HepG2 (cell line): ENCODE results near the gene MSMP. TPM values are rescaled to one million over a fixed set of nuclear protein-coding genes. Genes with fewer than 3 reads are reported as not detected.

Source experiments
- BORCS8-MEF2B ChIP-seq: sonication (generic); formaldehyde crosslinking; IDR thresholded peaks from 2 replicates; pipeline ENCODE4 v1.8.0; 2022; ENCODE audit warnings: mild to moderate bottlenecking, missing genetic modification reagents
- GABPA ChIP-seq, 2 experiments: IDR thresholded peaks; 2 replicates each; pipeline ENCODE4 v1.6.1; 2011 to 2016; ENCODE audit warnings: low read depth in 2 of 2, low read length in 1 of 2, missing biosample characterization in 1 of 2, missing genetic modification characterization in 1 of 2
- GMEB2 ChIP-seq: IDR thresholded peaks from 2 replicates; pipeline ENCODE4 v1.6.1; 2016; ENCODE audit warnings: missing biosample characterization, missing genetic modification reagents, low read depth
- HOMEZ ChIP-seq: IDR thresholded peaks from 2 replicates; pipeline ENCODE4 v1.6.1; 2016; ENCODE audit warnings: low read depth
- MED8 ChIP-seq: sonication (generic); formaldehyde crosslinking; IDR thresholded peaks from 2 replicates; pipeline ENCODE4 v1.8.1; 2023; ENCODE audit warnings: mild to moderate bottlenecking, missing genetic modification reagents; ENCODE audit not compliant: insufficient replicate concordance
- PRDM10 ChIP-seq: sonication (generic); formaldehyde crosslinking; IDR thresholded peaks from 2 replicates; pipeline ENCODE4 v1.4.0; 2020; ENCODE audit warnings: low read depth, missing genetic modification reagents
- RAD21 ChIP-seq: fragments of 450-650 bp; formaldehyde crosslinking; IDR thresholded peaks from 2 replicates; pipeline ENCODE4 v1.5.0; 2020; ENCODE audit warnings: mild to moderate bottlenecking
- SP1 ChIP-seq, 2 experiments: fragments of 450-650 bp in 1 of 2; sonication (generic) in 1 of 2; formaldehyde crosslinking in 1 of 2; IDR thresholded peaks; 2 replicates each; pipeline versions ENCODE4 v1.4.0 to v1.6.1; 2016 to 2020; ENCODE audit warnings: missing genetic modification reagents in 1 of 2
- ZBTB8A ChIP-seq: sonication (generic); formaldehyde crosslinking; IDR thresholded peaks from 2 replicates; pipeline ENCODE4 v1.4.0; 2020; ENCODE audit warnings: mild to moderate bottlenecking, low read depth, missing genetic modification reagents, borderline replicate concordance
- ZFP36L1 ChIP-seq: sonication (generic); formaldehyde crosslinking; IDR thresholded peaks from 2 replicates; pipeline ENCODE4 v1.8.0; 2022; ENCODE audit warnings: mild to moderate bottlenecking, missing genetic modification reagents, moderate library complexity
- ZNF432 ChIP-seq: sonication (generic); formaldehyde crosslinking; IDR thresholded peaks from 2 replicates; pipeline ENCODE4 v1.5.0; 2020; ENCODE audit warnings: missing genetic modification reagents, mild to moderate bottlenecking, borderline replicate concordance
- ZNF44 ChIP-seq: sonication (generic); formaldehyde crosslinking; IDR thresholded peaks from 2 replicates; pipeline ENCODE4 v1.5.1; 2020; ENCODE audit warnings: mild to moderate bottlenecking, missing genetic modification reagents
- ZNF660 ChIP-seq: sonication (generic); formaldehyde crosslinking; IDR thresholded peaks from 2 replicates; pipeline ENCODE4 v1.5.1; 2020; ENCODE audit warnings: mild to moderate bottlenecking, low read depth, missing genetic modification reagents, borderline replicate concordance
- polyA plus RNA-seq, 8 experiments: library from polyadenylated mRNA; depleted of rRNA in 3 of 8; stranded (reverse) in 7 of 8; unstranded in 1 of 8; fragments of >200 nt; fragmentation: Illumina TruSeq in 4 of 8; extraction: Trizol in 4 of 8; gene quantifications; 2 replicates each; pipeline versions ENCODE4 v1.2.1 to v1.2.3, GENCODE V29; 2011 to 2016; ENCODE audit warnings: low read depth in 4 of 8, missing spikeins in 1 of 8, mixed read lengths in 1 of 8; ENCODE audit not compliant: insufficient read depth in 1 of 8
- total RNA-seq, 5 experiments: library from RNA; depleted of rRNA; stranded (reverse); fragments of >200 nt; fragmentation: Illumina TruSeq; extraction: Trizol; gene quantifications; 2 replicates each; pipeline ENCODE4 v1.2.3, GENCODE V29; 2016; ENCODE audit warnings: low read depth in 1 of 5
- TF ChIP-seq, protein P1 (sequence below): sonication (generic); formaldehyde crosslinking; IDR thresholded peaks from 2 replicates; pipeline ENCODE4 v1.5.0; 2020; ENCODE audit warnings: mild to moderate bottlenecking, missing genetic modification reagents
- TF ChIP-seq, protein P2 (sequence below): sonication (generic); formaldehyde crosslinking; IDR thresholded peaks from 2 replicates; pipeline ENCODE4 v1.8.0; 2022; ENCODE audit warnings: missing genetic modification reagents, mild to moderate bottlenecking, moderate library complexity, borderline replicate concordance

Gene MSMP
- total and polyA plus RNA-seq, 2 of the 13 experiments (the other 11 are each of a cell fraction or from before 2014, with no cell fraction given) = 0.24 to 0.46 TPM

DNA sequence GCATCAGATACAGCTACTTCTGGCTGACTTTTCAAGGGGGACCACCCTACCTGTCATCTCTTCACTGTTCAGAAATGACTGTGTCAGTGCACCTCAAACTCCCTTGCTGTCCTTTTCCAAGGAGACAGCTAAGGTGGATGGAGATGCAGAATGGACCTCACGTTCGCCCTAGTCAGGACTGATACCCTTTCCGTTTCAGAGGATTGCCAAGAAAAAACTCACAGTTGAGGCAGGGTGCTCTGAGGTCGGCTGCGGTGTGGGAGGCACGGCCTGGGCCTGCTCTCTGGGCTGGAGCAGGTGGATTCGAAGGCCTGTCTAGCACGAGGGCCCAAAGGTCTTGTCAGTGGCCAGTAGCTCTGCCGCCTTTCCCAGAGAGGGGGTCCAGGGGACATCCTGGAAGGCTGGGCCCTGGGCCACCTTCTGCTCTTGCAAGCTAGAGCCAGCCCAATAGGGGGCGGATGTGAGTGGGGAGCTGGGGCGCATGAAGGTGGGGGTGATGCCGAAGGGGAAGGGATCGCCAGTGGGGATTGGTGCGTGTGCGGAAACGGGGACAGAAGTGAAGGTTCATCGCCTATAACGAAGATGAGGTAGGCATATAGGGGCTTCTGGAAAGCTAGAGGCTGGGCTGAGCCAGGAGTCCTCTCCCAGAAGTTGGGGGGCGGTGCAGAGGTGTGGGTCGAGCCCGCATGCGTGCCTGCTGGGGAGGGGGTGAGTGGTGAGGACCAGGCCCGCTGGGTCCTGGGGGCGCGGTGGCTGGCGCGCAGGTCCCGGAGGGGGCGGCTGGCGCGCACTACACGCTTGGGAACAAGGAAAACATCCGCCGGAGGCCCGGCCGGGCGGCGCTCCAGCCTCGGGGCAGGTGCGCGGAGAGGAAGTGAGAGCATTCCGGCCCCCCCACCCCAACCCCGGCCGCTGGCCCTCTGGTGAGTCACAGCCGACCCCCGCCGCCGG, 2.5 kb upstream of the MSMP start (continued):
- TF ChIP-seq RAD21 (0 out of 2 replicates have a peak, but pooled peaks have one; percentile 18), GMEB2 (CRISPR knock-in tag) (no peak), ZNF44 (CRISPR knock-in tag) (no peak), MED8 (no peak), SP1 (IDR thresholded peaks at IDR 0.05) (no peak), SP1 (CRISPR knock-in tag; IDR thresholded peaks at IDR 0.05) (peak; percentile 14; the same call in 1 of the 2 replicates), BORCS8-MEF2B (CRISPR knock-in tag) (peak; percentile 28), ZNF432 (CRISPR knock-in tag) (no peak), HOMEZ (CRISPR knock-in tag) (no peak), GABPA (IDR thresholded peaks at IDR 0.05; ENCODE audit: low read depth, low read length) (peak; percentile 42), GABPA (CRISPR knock-in tag; IDR thresholded peaks at IDR 0.05; ENCODE audit: low read depth) (no peak; the same call in 1 of the 2 replicates), ZBTB8A (no peak; the same call in 1 of the 2 replicates), ZFP36L1 (CRISPR knock-in tag) (no peak), PRDM10 (no peak; the same call in 1 of the 2 replicates), ZNF660 (CRISPR knock-in tag) (no peak)
- TF ChIP-seq, protein P1, sequence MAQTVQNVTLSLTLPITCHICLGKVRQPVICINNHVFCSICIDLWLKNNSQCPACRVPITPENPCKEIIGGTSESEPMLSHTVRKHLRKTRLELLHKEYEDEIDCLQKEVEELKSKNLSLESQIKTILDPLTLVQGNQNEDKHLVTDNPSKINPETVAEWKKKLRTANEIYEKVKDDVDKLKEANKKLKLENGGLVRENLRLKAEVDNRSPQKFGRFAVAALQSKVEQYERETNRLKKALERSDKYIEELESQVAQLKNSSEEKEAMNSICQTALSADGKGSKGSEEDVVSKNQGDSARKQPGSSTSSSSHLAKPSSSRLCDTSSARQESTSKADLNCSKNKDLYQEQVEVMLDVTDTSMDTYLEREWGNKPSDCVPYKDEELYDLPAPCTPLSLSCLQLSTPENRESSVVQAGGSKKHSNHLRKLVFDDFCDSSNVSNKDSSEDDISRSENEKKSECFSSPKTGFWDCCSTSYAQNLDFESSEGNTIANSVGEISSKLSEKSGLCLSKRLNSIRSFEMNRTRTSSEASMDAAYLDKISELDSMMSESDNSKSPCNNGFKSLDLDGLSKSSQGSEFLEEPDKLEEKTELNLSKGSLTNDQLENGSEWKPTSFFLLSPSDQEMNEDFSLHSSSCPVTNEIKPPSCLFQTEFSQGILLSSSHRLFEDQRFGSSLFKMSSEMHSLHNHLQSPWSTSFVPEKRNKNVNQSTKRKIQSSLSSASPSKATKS (CRISPR knock-in tag) = no peak; the same call in 1 of the 2 replicates
- TF ChIP-seq, protein P2, sequence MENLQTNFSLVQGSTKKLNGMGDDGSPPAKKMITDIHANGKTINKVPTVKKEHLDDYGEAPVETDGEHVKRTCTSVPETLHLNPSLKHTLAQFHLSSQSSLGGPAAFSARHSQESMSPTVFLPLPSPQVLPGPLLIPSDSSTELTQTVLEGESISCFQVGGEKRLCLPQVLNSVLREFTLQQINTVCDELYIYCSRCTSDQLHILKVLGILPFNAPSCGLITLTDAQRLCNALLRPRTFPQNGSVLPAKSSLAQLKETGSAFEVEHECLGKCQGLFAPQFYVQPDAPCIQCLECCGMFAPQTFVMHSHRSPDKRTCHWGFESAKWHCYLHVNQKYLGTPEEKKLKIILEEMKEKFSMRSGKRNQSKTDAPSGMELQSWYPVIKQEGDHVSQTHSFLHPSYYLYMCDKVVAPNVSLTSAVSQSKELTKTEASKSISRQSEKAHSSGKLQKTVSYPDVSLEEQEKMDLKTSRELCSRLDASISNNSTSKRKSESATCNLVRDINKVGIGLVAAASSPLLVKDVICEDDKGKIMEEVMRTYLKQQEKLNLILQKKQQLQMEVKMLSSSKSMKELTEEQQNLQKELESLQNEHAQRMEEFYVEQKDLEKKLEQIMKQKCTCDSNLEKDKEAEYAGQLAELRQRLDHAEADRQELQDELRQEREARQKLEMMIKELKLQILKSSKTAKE (CRISPR knock-in tag) = no peak
